ENCODE measurements around the gene ARRDC1. TPM values are rescaled to one million over a fixed set of nuclear protein-coding genes. Genes with fewer than 3 reads are reported as not detected.
"Not testable (repeated sequence)": the region's sequence is repeated elsewhere in the genome, so short reads cannot be mapped to it uniquely, and the experiment has no call there.

Gene ARRDC1
- total RNA-seq, 1 experiment from 2014 or later = 86.4 TPM

DNA sequence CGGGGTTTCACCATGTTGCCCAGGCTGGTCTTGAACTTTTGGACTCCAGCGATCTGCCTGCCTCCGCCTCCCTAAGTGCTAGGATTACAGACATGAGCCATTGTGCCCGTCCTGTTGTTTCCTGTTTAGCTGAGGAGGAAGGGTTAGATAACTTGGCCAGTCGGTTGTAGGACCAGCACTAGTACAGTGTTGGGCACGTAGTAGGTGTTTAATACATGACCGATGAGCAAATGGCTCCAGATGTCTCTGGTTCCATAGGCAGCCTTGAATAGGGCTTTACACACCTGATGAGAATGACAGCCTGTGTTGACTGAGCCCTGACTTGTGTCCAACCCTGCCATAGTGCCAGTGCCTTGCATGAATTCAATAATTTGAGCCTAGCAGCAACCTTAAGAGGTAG, 15.1 kb downstream of the ARRDC1 start:
- Mint-ChIP-seq H3K9me3 (ENCODE audit: low read depth, unreplicated experiment) (no peaks in the 10 kb centered on the region), H3K27ac (ENCODE audit: unreplicated experiment) (no peak overlapping the region), H3K36me3 (ENCODE audit: insufficient read depth, unreplicated experiment) (peaks cover 47% of the 10 kb centered on the region), H3K4me3 (ENCODE audit: low read depth, unreplicated experiment) (no peak overlapping the region), H3K4me1 (ENCODE audit: low read depth, unreplicated experiment) (peaks cover 18% of the 10 kb centered on the region), H3K27me3 (ENCODE audit: unreplicated experiment) (no peaks in the 10 kb centered on the region)
- intact Hi-C loops (cut with micrococcal nuclease; ENCODE audit: unreplicated experiment) = no loop called here
- CTCF ChIA-PET = interaction anchor here (0.7 kb wide), 1 partner anchor 30 kb away, joined by 3 read pairs; no protein-coding TSS in a partner anchor
- DNase-seq = no peak
- no TSS peak for BruUV-seq (replicated peaks)
- no peak for TF ChIP-seq CTCF (IDR thresholded peaks at IDR 0.05; ENCODE audit: unreplicated experiment)

- intact Hi-C loops (cut with micrococcal nuclease; ENCODE audit: unreplicated experiment) = no loop called here
- no TSS peak for BruUV-seq (replicated peaks)
- peaks cover 44% of the 10 kb centered on the region for H3K36me3 Mint-ChIP-seq (ENCODE audit: insufficient read depth, unreplicated experiment)
- DNase-seq = no peak
- H3K4me1 Mint-ChIP-seq (ENCODE audit: low read depth, unreplicated experiment) = peaks cover 18% of the 10 kb centered on the region
- no peak for TF ChIP-seq CTCF (IDR thresholded peaks at IDR 0.05; ENCODE audit: unreplicated experiment)
- CTCF ChIA-PET = interaction anchor here (0.7 kb wide), 2 partner anchors 11 to 30 kb away, joined by 3 read pairs; no protein-coding TSS in a partner anchor
- no peaks in the 10 kb centered on the region for H3K27me3 Mint-ChIP-seq (ENCODE audit: unreplicated experiment)
- H3K4me3 Mint-ChIP-seq (ENCODE audit: low read depth, unreplicated experiment) = no peak overlapping the region
- no peak overlapping the region for H3K27ac Mint-ChIP-seq (ENCODE audit: unreplicated experiment)
- no peaks in the 10 kb centered on the region for H3K9me3 Mint-ChIP-seq (ENCODE audit: low read depth, unreplicated experiment)
Observed at GRCh38 chr9:137621131-137621757, 15.8 kb downstream of the ARRDC1 start.

DNA sequence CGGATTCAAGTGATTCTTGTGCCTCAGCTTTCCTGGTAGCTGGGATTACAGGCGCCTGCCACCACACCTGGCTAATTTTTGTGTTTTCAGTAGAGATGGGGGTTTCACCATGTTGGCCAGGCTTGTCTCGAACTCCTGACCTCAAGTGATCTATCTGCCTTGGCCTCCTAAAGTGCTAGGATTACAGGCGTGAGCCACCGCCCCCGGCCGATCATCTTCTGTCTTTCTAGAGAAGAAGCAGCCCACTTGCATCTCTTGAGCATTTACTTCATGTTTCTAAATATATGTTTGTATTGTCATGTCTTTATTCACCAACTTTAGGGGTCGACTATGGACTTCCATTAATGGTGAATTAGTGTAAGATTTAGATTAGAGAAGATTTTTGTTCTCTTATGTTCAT, 16.7 kb downstream of the ARRDC1 start:
- CTCF ChIA-PET; H3K4me3 Mint-ChIP-seq (ENCODE audit: low read depth, unreplicated experiment); H3K9me3 Mint-ChIP-seq (ENCODE audit: low read depth, unreplicated experiment); intact Hi-C loops (cut with micrococcal nuclease; ENCODE audit: unreplicated experiment); BruUV-seq (replicated peaks); H3K27me3 Mint-ChIP-seq (ENCODE audit: unreplicated experiment); DNase-seq; H3K27ac Mint-ChIP-seq (ENCODE audit: unreplicated experiment): not testable (repeated sequence)
- Mint-ChIP-seq H3K4me1 (ENCODE audit: low read depth, unreplicated experiment) (peaks cover 15% of the 10 kb centered on the region), H3K36me3 (ENCODE audit: insufficient read depth, unreplicated experiment) (peaks cover 46% of the 10 kb centered on the region)

- H3K4me3 Mint-ChIP-seq (ENCODE audit: low read depth, unreplicated experiment) = no peak overlapping the region
- H3K9me3 Mint-ChIP-seq (ENCODE audit: low read depth, unreplicated experiment) = no peaks in the 10 kb centered on the region
- intact Hi-C loops (cut with micrococcal nuclease; ENCODE audit: unreplicated experiment) = no loop called here
- no peaks in the 10 kb centered on the region for H3K27me3 Mint-ChIP-seq (ENCODE audit: unreplicated experiment)
- TF ChIP-seq CTCF (IDR thresholded peaks at IDR 0.05; ENCODE audit: unreplicated experiment) = no peak
- peaks cover 12% of the 10 kb centered on the region for H3K4me1 Mint-ChIP-seq (ENCODE audit: low read depth, unreplicated experiment)
- no peak for DNase-seq
- H3K36me3 Mint-ChIP-seq (ENCODE audit: insufficient read depth, unreplicated experiment) = peaks cover 19% of the 10 kb centered on the region
- BruUV-seq (replicated peaks) = no TSS peak
- no peak overlapping the region for H3K27ac Mint-ChIP-seq (ENCODE audit: unreplicated experiment)
- CTCF ChIA-PET = interaction anchor here (0.5 to 1.2 kb wide), 2 partner anchors 22 to 37 kb away, joined by 3 to 4 read pairs; no protein-coding TSS in a partner anchor
Observed at GRCh38 chr9:137626464-137626863, 21.0 kb downstream of the ARRDC1 start.

DNA sequence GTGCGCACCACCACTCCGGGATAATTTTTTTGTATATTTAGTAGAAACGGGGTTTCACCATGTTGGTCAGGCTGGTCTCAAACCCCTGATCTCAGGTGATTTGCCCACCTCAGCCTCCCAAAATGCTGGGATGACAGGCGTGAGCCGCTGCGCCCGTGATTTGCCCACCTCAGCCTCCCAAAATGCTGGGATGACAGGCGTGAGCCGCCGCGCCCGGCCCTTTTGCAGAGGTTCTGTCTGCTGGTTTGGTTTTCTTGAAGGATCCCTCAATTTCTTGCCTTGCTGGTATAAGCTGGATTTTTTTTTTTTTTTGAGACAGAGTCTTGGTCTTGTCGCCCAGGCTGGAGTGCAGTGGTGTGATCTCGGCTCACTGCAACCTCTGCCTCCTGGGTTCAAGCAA, 21.9 kb downstream of the ARRDC1 start:
- H3K4me3 Mint-ChIP-seq (ENCODE audit: low read depth, unreplicated experiment); H3K27ac Mint-ChIP-seq (ENCODE audit: unreplicated experiment): not testable (repeated sequence)

More for the DNA sequence above, 21.9 kb downstream of the ARRDC1 start:
- intact Hi-C loops (cut with micrococcal nuclease; ENCODE audit: unreplicated experiment); H3K27me3 Mint-ChIP-seq (ENCODE audit: unreplicated experiment); DNase-seq; BruUV-seq (replicated peaks); H3K9me3 Mint-ChIP-seq (ENCODE audit: low read depth, unreplicated experiment): not testable (repeated sequence)
- H3K4me1 Mint-ChIP-seq (ENCODE audit: low read depth, unreplicated experiment) = peaks cover 12% of the 10 kb centered on the region
- peaks cover 19% of the 10 kb centered on the region for H3K36me3 Mint-ChIP-seq (ENCODE audit: insufficient read depth, unreplicated experiment)
- CTCF ChIA-PET = interaction anchor here (1.2 kb wide), 1 partner anchor 36 kb away, joined by 3 read pairs; no protein-coding TSS in a partner anchor

Measured in Calu3 (cell line).